HG02798 (cell line): ENCODE data around the gene YJU2.
"Not testable (repeated sequence)": the region's sequence is repeated elsewhere in the genome, so short reads cannot be mapped to it uniquely, and the experiment has no call there.

Experiments
- ATAC-seq: cut with Tn5 transposase; IDR thresholded peaks from one replicate; pipeline ENCODE4 v1.9.1; 2021; ENCODE audit warnings: mild to moderate bottlenecking; ENCODE audit not compliant: unreplicated experiment, poor library complexity

Gene YJU2

DNA sequence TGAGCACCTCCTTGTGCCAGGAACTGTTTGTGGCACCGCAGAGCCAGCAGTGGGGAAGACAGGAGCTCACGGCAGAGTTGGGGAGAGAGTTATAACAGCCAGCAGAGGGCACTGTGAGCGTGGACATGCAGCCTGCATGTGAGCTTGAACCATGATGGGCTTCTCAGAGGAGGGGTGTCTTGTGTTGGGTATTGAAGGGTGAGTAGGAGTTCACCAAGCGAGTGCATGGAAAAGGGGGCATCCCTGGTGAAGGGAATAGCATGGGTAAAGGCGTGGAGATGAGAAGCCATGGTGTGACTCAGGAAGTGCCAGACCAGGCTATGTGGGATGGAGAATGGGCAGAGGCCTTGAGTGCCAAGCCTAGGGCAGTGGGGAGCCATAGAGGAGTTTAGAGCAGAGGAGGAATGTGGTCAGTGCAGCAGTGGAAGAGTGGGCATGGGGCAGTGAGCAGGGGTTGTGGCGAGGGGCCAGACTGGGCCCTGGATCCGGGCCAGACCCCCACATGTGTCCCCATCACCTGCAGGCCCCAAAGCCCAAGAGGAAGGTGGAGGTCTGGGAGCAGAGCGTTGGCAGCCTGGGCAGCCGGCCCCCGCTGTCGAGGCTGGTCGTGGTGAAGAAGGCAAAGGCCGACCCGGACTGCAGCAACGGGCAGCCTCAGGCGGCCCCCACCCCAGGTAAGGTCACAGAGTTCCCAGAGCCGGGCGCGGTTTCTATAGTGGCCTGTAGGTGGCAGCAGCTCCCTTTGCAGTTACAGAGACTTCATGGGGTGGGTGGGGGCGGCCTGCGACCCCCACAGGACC is 20.4 kb downstream of the YJU2 start:
- no peak for ATAC-seq

DNA sequence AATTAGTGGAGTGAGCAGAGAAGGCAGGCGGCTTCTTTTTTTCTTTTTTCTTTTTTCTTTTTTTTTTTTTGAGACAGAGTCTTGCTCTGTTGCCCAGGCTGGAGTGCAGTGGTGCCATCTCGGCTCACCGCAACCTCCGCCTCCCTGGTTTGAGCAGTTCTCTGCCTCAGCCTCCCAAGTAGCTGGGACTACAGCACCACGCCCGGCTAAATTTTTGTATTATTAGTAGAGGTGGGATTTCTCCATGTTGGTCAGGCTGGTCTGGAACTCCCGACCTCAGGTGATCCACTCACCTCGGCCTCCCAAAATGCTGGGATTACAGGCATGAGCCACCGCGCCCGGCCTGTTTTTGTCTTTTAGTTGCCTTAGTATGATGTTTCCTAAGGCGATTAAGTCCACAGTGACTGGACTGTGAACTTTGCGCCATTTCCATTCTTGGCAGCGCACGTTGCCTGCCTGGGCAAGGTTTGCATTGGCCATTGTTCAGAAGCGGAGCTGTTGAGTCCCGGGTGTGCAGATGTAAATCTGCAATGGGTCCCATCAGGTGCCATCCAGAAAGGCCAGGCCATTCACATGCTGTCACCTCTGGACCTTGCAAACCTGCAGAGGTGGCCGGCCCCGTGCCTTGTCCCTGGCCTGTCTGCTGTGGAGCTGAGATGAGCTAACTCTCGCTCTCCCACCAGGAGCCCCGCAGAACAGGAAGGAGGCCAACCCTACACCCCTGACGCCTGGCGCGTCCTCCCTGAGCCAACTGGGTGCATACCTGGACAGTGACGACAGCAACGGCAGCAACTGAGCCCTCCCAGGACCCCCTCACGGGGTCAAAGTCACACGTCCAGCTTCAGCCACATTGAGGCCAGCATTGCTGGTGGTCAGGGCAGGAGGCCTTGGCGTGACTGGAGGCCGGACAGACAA is 21.3 kb downstream of the YJU2 start:
- no peak for ATAC-seq

- ATAC-seq: no peak
Observed at GRCh38 chr19:4268816-4269430, 22.0 kb downstream of the YJU2 start.

DNA sequence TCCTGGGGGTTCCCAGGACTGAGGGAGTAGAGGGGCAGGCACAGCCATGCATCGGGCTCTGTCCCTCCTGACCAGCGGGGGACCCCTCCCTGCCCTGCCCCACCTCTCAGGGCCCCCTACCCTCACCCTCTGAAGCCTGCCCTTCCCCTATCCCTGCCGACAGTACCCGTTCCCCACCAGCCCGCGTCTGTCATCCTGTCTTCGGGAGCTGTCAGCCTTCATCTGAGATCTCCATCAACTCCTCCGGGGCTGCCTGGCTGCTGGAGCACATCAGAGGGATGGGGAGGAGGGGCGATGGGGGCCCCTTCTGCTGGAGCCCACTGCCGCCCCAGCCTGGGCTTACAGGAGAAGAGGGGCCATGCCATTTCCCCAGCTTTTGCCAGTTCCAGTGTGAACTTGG is 26.0 kb downstream of the YJU2 start:
- ATAC-seq: no peak

GRCh38 chr19:4274321-4274686 is 27.4 kb downstream of the YJU2 start:
- ATAC-seq: not testable (repeated sequence)

- ATAC-seq: no peak
Observed at GRCh38 chr19:4277191-4277696, 30.4 kb downstream of the YJU2 start.

GRCh38 chr19:4278010-4278409 is 31.1 kb downstream of the YJU2 start:
- ATAC-seq: no peak

DNA sequence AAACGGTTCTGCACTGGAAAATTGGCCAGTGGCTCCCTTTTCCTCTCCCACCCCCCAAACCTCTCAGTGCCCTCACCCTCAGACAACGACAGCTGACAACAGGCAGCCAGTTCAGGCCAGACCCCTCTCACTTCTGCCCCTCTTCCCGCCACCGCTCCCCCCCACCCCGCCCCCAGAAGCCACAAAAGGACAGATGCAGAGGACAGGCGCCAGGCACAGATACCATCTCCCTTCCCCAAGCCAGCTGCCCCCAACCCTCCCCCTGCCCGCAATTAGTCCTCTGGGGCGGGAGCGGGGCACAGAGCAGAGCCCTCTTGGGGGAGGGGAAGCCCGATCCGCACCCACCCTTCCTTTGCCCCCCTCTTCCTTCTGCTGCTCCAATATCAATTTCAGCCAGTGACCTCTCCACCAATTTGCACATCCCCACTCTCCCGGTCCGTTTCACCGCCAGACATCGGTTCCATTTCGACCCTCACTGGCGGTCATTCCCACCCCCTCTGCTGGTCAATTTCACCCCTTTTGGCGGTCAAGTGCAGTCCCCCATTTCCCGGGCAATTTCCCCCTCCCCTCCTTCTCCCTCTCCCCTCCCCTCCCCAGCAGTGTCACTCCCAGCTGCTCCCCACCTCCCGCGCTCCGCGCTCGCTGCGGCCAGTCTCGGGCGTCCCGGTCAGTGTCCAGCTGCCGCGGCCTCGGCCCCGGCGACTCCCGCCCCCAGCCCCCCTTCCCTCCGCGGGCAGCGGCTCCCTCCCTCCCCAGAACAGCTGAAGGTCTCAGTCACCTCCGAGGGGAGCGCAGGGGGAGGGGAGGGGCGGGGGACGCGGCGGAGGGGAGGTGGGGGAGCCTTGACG is 31.8 kb downstream of the YJU2 start, which contains the start of gene SHD:
SHD (plus strand) TSS at position 848 of the 848 bp plus-strand sequence. CDS start 798 bp downstream, outside the sequence.
- ATAC-seq: no peak

GRCh38 chr19:4279267-4279529 is 32.3 kb downstream of the YJU2 start:
- ATAC-seq: no peak

DNA sequence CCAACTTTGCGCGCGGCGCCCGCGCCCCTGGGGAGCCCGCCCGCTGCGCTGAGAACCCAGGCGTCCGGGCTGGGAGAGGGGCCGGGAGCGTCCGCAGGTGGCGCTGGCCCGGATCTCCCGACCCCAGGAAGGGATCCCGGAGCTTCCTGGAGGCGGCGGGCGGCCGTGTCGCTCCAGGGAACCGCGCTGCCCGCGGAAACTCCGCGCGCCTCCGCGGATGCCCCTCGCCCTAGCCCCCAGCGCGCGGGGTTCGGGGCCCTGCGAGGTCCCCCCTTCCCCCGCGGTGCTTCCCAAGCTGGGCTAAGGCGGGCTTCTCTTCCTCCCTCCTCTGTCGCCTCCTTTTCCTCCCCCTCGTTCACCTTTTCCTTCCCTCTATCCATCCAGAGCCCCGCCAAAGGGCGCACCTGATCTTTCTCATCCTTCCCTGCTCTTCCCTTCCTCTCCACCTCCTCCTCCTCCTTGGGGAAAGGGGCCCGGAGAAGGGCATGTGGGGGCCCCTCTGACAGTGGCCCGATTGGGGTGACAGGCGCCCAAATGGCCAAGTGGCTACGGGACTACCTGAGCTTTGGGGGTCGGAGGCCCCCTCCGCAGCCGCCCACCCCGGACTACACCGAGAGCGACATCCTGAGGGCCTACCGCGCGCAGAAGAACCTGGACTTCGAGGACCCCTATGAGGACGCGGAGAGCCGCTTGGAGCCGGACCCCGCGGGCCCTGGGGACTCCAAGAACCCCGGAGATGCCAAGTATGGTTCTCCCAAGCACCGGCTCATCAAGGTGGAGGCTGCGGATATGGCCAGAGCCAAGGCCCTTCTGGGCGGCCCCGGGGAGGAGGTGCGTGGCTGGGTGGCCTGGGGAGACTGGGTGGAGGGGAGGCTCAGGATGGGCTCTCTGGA is 32.9 kb downstream of the YJU2 start:
- no peak for ATAC-seq

- ATAC-seq: no peak
Observed at GRCh38 chr19:4284176-4284958, 37.5 kb downstream of the YJU2 start.

- ATAC-seq: no peak
Observed at GRCh38 chr19:4284974-4285373, 38.1 kb downstream of the YJU2 start.

GRCh38 chr19:4286141-4286540 is 39.3 kb downstream of the YJU2 start:
- not testable (repeated sequence) for ATAC-seq

- no peak for ATAC-seq
Observed at GRCh38 chr19:4288091-4288777, 41.4 kb downstream of the YJU2 start.

- no peak for ATAC-seq
Observed at GRCh38 chr19:4291184-4291732, 44.4 kb downstream of the YJU2 start.

DNA sequence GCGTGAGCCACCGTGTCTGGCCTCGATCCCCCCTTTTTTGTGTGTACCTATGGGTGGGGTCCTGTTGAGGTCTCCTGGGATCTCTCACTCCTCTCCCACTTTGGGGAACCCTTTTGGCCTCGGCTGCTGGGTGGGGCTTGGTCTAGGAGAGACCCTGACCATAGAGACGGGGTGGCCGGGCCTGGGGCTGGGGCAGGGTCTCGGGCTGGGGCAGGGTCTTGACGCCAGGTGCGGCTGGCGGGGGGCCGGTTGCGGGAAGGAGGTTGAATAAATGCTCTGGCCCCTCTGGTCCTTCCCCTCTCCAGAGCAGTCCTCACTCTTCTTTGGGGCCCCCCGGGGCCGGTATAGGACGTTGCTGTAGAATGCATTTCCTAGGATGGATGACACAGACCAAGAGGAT is 45.6 kb downstream of the YJU2 start:
- no peak for ATAC-seq

- ATAC-seq: no peak
Observed at GRCh38 chr19:4294389-4294788, 47.5 kb downstream of the YJU2 start.
